K562 (cell line): ENCODE measurements around the gene CALCOCO2. TPM values are rescaled to one million over a fixed set of nuclear protein-coding genes. Genes with fewer than 3 reads are reported as not detected.

Source experiments
- ATAC-seq: fragments of 200-7000 bp; cut with Tn5 transposase; 3 replicates; pipeline ENCODE4 v1.9.1; 2020; ENCODE audit warnings: moderate library complexity
- BruUV-seq: library from RNA; stranded (reverse); fragments of 400-500 nt; replicated peaks from 2 replicates; lab custom pipeline; 2021; lab: Mats Ljungman, UMichigan
- CTCF ChIA-PET: fragments of 300-600 bp; formaldehyde crosslinking; extraction: SDS; loops from one replicate; lab custom pipeline; 2021; ENCODE audit warnings: low intra/inter-chr PET ratio; lab: Yijun Ruan, JAX
- POLR2A ChIA-PET: fragments of 300-600, 350-650 bp; sonication (Branson Sonifier 250); formaldehyde crosslinking; extraction: SDS; loops from one replicate; lab custom pipeline; 2021; ENCODE audit warnings: antibody characterized with exemption, inconsistent platforms; lab: Yijun Ruan, JAX
- DNase-seq, 4 experiments: peaks; one replicate each; pipeline versions ENCODE4 v3.0.0 to v3.0.0-alpha.2; 2011 to 2018; ENCODE audit warnings: low spot score in 3 of 4, mixed read lengths in 3 of 4; ENCODE audit errors: extremely low read depth in 1 of 4
- FAIRE-seq: peaks from 2 replicates; lab custom pipeline; 2011; peaks lifted over from hg19 to GRCh38; lab: Jason Lieb, UNC
- H2AFZ ChIP-seq: 2 replicates; pipeline ENCODE4 v1.6.0; 2011; ENCODE audit warnings: low read depth, low read length, control low read depth, inconsistent platforms
- H3K27ac ChIP-seq: fragments of 200-600 bp; 3 replicates; pipeline ENCODE4 v1.8.0; 2011; ENCODE audit warnings: low read depth, mild to moderate bottlenecking, control low read depth, inconsistent platforms, low read length, moderate library complexity, mixed read lengths; ENCODE audit errors: extremely low read depth
- H3K27me3 ChIP-seq, 2 experiments: fragments of 300-600 bp in 1 of 2; 2 replicates in 1 of 2; 3 replicates in 1 of 2; pipeline versions ENCODE4 v1.6.0 to v1.8.0; 2011; ENCODE audit warnings: inconsistent platforms in 2 of 2, low read length in 2 of 2, mild to moderate bottlenecking in 1 of 2, mixed read lengths in 1 of 2, moderate library complexity in 1 of 2; ENCODE audit not compliant: control insufficient read depth in 2 of 2, insufficient read depth in 2 of 2
- H3K36me3 ChIP-seq: fragments of 300-600 bp; 3 replicates; pipeline ENCODE4 v1.8.0; 2011; ENCODE audit warnings: mild to moderate bottlenecking, low read length, inconsistent platforms; ENCODE audit not compliant: control insufficient read depth, insufficient read depth
- H3K4me1 ChIP-seq, 2 experiments: fragments of 200-600 bp in 1 of 2; replicated peaks in 1 of 2; 2 replicates in 1 of 2; 3 replicates in 1 of 2; pipeline versions ENCODE4 v1.5.1 to v1.8.0; 2011; ENCODE audit warnings: inconsistent platforms in 2 of 2, low read length in 2 of 2, mild to moderate bottlenecking in 1 of 2, mixed read lengths in 1 of 2, moderate library complexity in 1 of 2; ENCODE audit not compliant: control insufficient read depth in 2 of 2, insufficient read depth in 2 of 2
- H3K4me2 ChIP-seq: 2 replicates; pipeline ENCODE4 v1.6.1; 2011; ENCODE audit warnings: low read length, control low read depth, inconsistent platforms, mixed read lengths; ENCODE audit not compliant: insufficient read depth
- H3K4me3 ChIP-seq: fragments of 200-600 bp; sonication (generic), shearing (Covaris generic); 2 replicates; pipeline ENCODE4 v1.5.1; 2016; ENCODE audit warnings: control low read depth, inconsistent platforms
- H3K79me2 ChIP-seq: fragments of 200-600 bp; 3 replicates; pipeline ENCODE4 v1.8.0; 2011; ENCODE audit warnings: low read length, inconsistent platforms; ENCODE audit not compliant: control insufficient read depth, insufficient read depth
- H3K9ac ChIP-seq, 2 experiments: 2 replicates each; pipeline versions ENCODE4 v1.6.0 to v1.6.1; 2011; ENCODE audit warnings: low read depth in 2 of 2, low read length in 2 of 2, control low read depth in 1 of 2, inconsistent platforms in 1 of 2, mild to moderate bottlenecking in 1 of 2, mixed read lengths in 1 of 2; ENCODE audit not compliant: insufficient read depth in 1 of 2
- H3K9me1 ChIP-seq: one replicate; pipeline ENCODE4 v1.6.0; 2011; ENCODE audit warnings: inconsistent platforms, mild to moderate bottlenecking, low read length, moderate library complexity; ENCODE audit not compliant: control insufficient read depth, insufficient read depth
- H3K9me3 ChIP-seq: replicated peaks from 2 replicates; pipeline ENCODE4 v1.5.1; 2011; ENCODE audit warnings: low read depth, low read length, inconsistent platforms; ENCODE audit not compliant: control insufficient read depth, insufficient read depth
- H4K20me1 ChIP-seq: replicated peaks from 2 replicates; pipeline ENCODE4 v1.6.1; 2011; ENCODE audit warnings: low read length, inconsistent platforms, mixed read lengths; ENCODE audit not compliant: control insufficient read depth, insufficient read depth
- CAMTA2 ChIP-seq: fragments of 250-450 bp; sonication (Bioruptor Pico); conservative IDR thresholded peaks from 2 replicates; pipeline ENCODE4 v1.5.1; 2022
- E2F3 ChIP-seq: fragments of 250-450 bp; sonication (Bioruptor Pico); IDR thresholded peaks from 2 replicates; pipeline ENCODE4 v1.4.0; 2020; ENCODE audit warnings: mild to moderate bottlenecking
- GTF2A2 ChIP-seq: IDR thresholded peaks from 2 replicates; pipeline ENCODE4 v1.6.1; 2016; ENCODE audit warnings: mild to moderate bottlenecking, missing genetic modification characterization, missing compliant biosample characterization
- HEY1 ChIP-seq: fragments of 250-450 bp; sonication (Bioruptor Pico); IDR thresholded peaks from 2 replicates; pipeline ENCODE4 v1.5.0; 2020; ENCODE audit warnings: mild to moderate bottlenecking, moderate library complexity, borderline replicate concordance
- NFE2L1 ChIP-seq: fragments of 450-650 bp; IDR thresholded peaks from 2 replicates; pipeline ENCODE4 v1.6.1; 2016; ENCODE audit warnings: missing genetic modification characterization, low read depth, mild to moderate bottlenecking, missing compliant biosample characterization, moderate library complexity, borderline replicate concordance
- NFRKB ChIP-seq: fragments of 450-650 bp; IDR thresholded peaks from 2 replicates; pipeline ENCODE4 v1.6.1; 2016; ENCODE audit warnings: low read depth
- POLR2G ChIP-seq: fragments of 200-400 bp; formaldehyde crosslinking; IDR thresholded peaks from 2 replicates; pipeline ENCODE4 v1.6.1; 2017; ENCODE audit warnings: low read depth, mild to moderate bottlenecking, antibody characterized with exemption, low read length, moderate library complexity
- RAD21 ChIP-seq, 2 experiments: fragments of 250-450 bp in 1 of 2; fragments of 450-650 bp in 1 of 2; sonication (Bioruptor Pico) in 1 of 2; formaldehyde crosslinking in 1 of 2; IDR thresholded peaks in 1 of 2; conservative IDR thresholded peaks in 1 of 2; 2 replicates each; pipeline versions ENCODE4 v1.4.0 to v1.8.0; 2020 to 2022; ENCODE audit warnings: mild to moderate bottlenecking in 2 of 2, moderate library complexity in 1 of 2
- RBM22 ChIP-seq: fragments of 200-400 bp; formaldehyde crosslinking; IDR thresholded peaks from 2 replicates; pipeline ENCODE4 v1.6.1; 2018; ENCODE audit warnings: low read length, low read depth; ENCODE audit not compliant: poor library complexity, severe bottlenecking
- RNF2 ChIP-seq: sonication (generic); IDR thresholded peaks from 2 replicates; pipeline ENCODE4 v1.6.1; 2016
- SMARCA4 ChIP-seq: fragments of 450-650 bp; IDR thresholded peaks from 2 replicates; pipeline ENCODE4 v1.6.1; 2016
- ZBTB8A ChIP-seq: fragments of 450-650 bp; IDR thresholded peaks from 2 replicates; pipeline ENCODE4 v1.6.1; 2018; ENCODE audit warnings: mild to moderate bottlenecking, moderate library complexity; ENCODE audit not compliant: partially characterized antibody
- ZNF778 ChIP-seq: fragments of 450-650 bp; formaldehyde crosslinking; IDR thresholded peaks from 2 replicates; pipeline ENCODE4 v1.4.0; 2020; ENCODE audit warnings: mild to moderate bottlenecking, moderate library complexity
- ZNF785 ChIP-seq: fragments of 250-450 bp; sonication (Bioruptor Pico); IDR thresholded peaks from 2 replicates; pipeline ENCODE4 v1.4.0; 2020; ENCODE audit warnings: mild to moderate bottlenecking
- WGBS: fragments of 100-300 bp; shearing (Covaris generic); methylation state at CpG from one replicate; pipeline ENCODE4 v1.1.6; 2016; ENCODE audit warnings: low coverage, mixed read lengths; ENCODE audit not compliant: insufficient coverage; ENCODE audit errors: missing lambda C conversion rate; 5-methylcytosine and 5-hydroxymethylcytosine counted together
- in situ Hi-C: fragments of 300-500 bp; cut with MboI; formaldehyde crosslinking; loops from 4 replicates; pipeline ENCODE4 v1.15.0; 2018; ENCODE audit warnings: inconsistent platforms, mixed read lengths
- intact Hi-C: fragments of 100-400 bp; cut with micrococcal nuclease; formaldehyde crosslinking; loops from 2 replicates; pipeline ENCODE4 v1.14.2; 2022
- polyA plus RNA-seq, 8 experiments: library from polyadenylated mRNA; depleted of rRNA in 4 of 8; stranded (reverse) in 5 of 8; unstranded in 3 of 8; fragments of >200 nt; fragmentation: Nextera tagmentation in 2 of 8; fragmentation: Illumina TruSeq in 1 of 8; extraction: Ambion mirVana in 2 of 8; extraction: Trizol in 1 of 8; gene quantifications; 2 replicates each; pipeline versions ENCODE4 v1.2.1 to v1.2.3, GENCODE V29; 2011 to 2014; ENCODE audit warnings: inconsistent platforms in 1 of 8, missing spikeins in 1 of 8
- total RNA-seq, 7 experiments: library from RNA; depleted of rRNA in 6 of 7; stranded (reverse); fragments of >200 nt in 6 of 7; fragmentation: Illumina TruSeq in 2 of 7; extraction: Trizol in 2 of 7; gene quantifications; 2 replicates each; pipeline versions ENCODE4 v1.2.1 to v1.2.3, GENCODE V29; 2011 to 2021; ENCODE audit warnings: low replicate concordance in 1 of 7
- TF ChIP-seq, protein P1 (sequence below): fragments of 250-450 bp; sonication (Bioruptor Pico); IDR thresholded peaks from 2 replicates; pipeline ENCODE4 v1.5.0; 2021; ENCODE audit warnings: mild to moderate bottlenecking, moderate library complexity
- TF ChIP-seq, protein P2 (sequence below): sonication (generic); formaldehyde crosslinking; IDR thresholded peaks from 2 replicates; pipeline ENCODE4 v1.8.1; 2022; ENCODE audit warnings: missing genetic modification reagents
- TF ChIP-seq, protein P3 (sequence below): sonication (generic); formaldehyde crosslinking; IDR thresholded peaks from 2 replicates; pipeline ENCODE4 v1.8.1; 2023; ENCODE audit warnings: mild to moderate bottlenecking, missing genetic modification reagents

The CALCOCO2 gene
- total and polyA plus RNA-seq, 9 of the 15 experiments (the other 6 are each of a cell fraction or from before 2014, with no cell fraction given), result 24.1 to 87.3 (median 67.5) TPM

DNA sequence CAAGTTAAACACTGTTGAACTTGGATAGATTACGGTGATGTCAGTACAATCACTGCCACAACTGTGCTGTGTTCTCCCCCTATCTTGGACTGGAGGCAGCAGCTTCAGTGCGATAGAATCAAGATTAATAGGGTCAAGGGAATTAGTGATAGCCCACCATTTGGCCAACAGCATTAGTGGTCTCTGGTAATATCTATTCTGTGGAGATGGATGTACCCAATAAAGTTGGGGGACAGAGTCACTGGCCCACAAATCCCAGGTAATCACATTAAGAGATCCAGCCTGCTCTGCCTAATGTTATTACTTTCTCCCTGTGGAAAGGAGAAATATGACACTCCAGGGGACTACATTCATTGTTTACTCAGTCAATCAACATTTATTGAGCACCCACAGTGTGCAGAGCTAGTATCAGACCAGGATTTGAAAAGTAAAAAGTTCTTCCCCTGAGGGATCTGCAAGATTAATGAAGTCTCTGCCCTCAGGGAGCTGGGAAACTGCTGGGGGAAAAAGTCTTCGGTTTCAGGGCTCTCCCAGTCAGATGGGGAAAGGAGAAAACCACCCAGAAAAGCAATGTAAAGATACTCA lies 38.2 kb downstream of the CALCOCO2 start:
- no TSS peak for BruUV-seq
- intact Hi-C loops, result no loop called here

More for the DNA sequence above, 38.2 kb downstream of the CALCOCO2 start:
- no peaks in the 10 kb centered on the region for H3K9me3 ChIP-seq
- no peak for DNase-seq
- no peak overlapping the region for H3K4me2 ChIP-seq
- no peak overlapping the region for H3K27ac ChIP-seq
- no peaks in the 10 kb centered on the region for H4K20me1 ChIP-seq
- in situ Hi-C loops, result no loop called here
- H3K36me3 ChIP-seq, result 0 out of 3 replicates have a peak, but pooled peaks cover 3% of the 10 kb centered on the region
- CTCF ChIA-PET, result no interaction called here
- 7% methylated on average over 3 of the region's 3 CpGs for WGBS
- H3K4me3 ChIP-seq, result no peak overlapping the region
- no peak overlapping the region for H2AFZ ChIP-seq
- peaks cover 0 to 13% of the 10 kb centered on the region in 2 experiments; a peak in 3 of 5 replicates for H3K27me3 ChIP-seq
- FAIRE-seq, result no peak
- H3K9ac ChIP-seq, result no peak overlapping the region
- TF ChIP-seq E2F3 (CRISPR knock-in tag), result no peak
- TF ChIP-seq, protein P1, sequence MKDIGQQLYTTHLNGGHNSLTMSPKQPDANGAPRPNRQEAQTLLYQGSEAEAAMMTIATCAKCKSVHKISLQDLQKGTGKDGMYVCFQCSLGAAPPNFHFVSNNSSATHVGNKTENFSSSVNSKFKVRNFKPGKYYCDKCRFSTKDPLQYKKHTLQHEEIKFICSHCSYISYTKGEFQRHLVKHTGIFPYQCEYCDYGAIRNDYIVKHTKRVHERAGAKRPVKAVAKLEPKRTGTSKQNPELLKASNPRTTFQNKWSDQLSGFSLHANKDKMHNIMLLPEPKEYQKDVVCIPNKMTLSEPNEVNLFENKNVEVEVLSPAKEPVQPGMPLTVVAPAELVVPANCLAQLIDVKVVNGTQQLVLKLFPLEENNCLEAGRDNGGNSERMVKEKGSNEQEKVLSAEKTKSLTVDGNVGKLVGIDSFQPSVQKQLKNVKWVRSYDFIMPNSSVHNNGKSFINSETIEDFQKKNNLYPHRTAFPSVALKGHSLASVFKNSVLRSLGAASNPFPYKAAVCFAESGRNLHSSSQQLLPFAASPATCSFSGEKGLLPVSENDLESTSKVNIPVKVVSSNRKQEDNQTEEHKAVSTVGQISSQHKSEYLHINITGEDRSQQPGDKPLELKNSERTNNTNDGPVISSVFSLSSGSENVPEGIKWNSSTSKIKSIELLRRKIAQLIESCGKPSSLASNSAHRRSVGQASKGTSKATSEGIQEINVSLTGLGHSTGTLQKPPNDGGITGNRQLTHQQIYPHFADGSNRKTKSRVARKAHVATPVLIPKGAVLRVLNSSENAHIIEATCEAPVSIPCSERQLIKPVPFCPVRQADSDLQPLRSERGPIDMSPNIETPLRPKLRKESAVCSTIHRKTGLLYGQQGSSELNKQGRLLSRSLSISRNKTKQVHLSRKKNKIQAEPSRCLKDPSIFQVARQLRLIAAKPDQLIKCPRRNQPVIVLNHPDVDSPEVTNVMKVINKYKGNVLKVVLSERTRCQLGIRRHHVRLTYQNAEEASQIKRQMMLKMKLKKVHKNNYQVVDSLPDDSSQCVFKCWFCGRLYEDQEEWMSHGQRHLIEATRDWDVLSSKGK (CRISPR knock-in tag), result no peak
- no peak for TF ChIP-seq SMARCA4
- TF ChIP-seq POLR2G, result no peak
- TF ChIP-seq ZNF785, result no peak
- TF ChIP-seq, protein P2, sequence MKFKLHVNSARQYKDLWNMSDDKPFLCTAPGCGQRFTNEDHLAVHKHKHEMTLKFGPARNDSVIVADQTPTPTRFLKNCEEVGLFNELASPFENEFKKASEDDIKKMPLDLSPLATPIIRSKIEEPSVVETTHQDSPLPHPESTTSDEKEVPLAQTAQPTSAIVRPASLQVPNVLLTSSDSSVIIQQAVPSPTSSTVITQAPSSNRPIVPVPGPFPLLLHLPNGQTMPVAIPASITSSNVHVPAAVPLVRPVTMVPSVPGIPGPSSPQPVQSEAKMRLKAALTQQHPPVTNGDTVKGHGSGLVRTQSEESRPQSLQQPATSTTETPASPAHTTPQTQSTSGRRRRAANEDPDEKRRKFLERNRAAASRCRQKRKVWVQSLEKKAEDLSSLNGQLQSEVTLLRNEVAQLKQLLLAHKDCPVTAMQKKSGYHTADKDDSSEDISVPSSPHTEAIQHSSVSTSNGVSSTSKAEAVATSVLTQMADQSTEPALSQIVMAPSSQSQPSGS (CRISPR knock-in tag), result no peak
- TF ChIP-seq CAMTA2, result no peak
- TF ChIP-seq, protein P3, sequence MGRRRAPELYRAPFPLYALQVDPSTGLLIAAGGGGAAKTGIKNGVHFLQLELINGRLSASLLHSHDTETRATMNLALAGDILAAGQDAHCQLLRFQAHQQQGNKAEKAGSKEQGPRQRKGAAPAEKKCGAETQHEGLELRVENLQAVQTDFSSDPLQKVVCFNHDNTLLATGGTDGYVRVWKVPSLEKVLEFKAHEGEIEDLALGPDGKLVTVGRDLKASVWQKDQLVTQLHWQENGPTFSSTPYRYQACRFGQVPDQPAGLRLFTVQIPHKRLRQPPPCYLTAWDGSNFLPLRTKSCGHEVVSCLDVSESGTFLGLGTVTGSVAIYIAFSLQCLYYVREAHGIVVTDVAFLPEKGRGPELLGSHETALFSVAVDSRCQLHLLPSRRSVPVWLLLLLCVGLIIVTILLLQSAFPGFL, result no peak
- TF ChIP-seq NFE2L1, result no peak
- no peak for TF ChIP-seq GTF2A2 (tag)
- TF ChIP-seq HEY1, result no peak
- no peak for TF ChIP-seq RAD21 (CRISPR knock-in tag; conservative IDR thresholded peaks at IDR 0.05 in 1 of 2, IDR thresholded peaks at IDR 0.05 in 1 of 2)
- TF ChIP-seq RBM22, result no peak
- TF ChIP-seq ZBTB8A, result no peak
- no peak for TF ChIP-seq NFRKB
- TF ChIP-seq ZNF778 (CRISPR knock-in tag), result no peak
- no peak for TF ChIP-seq RNF2
- TF ChIP-seq, all 486 proteins: peak for 0
- H3K79me2 ChIP-seq, result no peaks in the 10 kb centered on the region
- POLR2A ChIA-PET, result interaction anchor here (0.5 kb wide), 1 partner anchor 859 kb away, joined by 3 read pairs; no protein-coding TSS in a partner anchor
- no peak for ATAC-seq
- H3K4me1 ChIP-seq, result peaks cover 5 to 7% of the 10 kb centered on the region in 2 experiments; a peak in 3 of 5 replicates
- H3K9me1 ChIP-seq, result no peaks in the 10 kb centered on the region
